Memory B cell (primary cell): ENCODE measurements around the gene SORL1.

Experiments used
- ATAC-seq: fragments of 150-1000 bp; cut with Tn5 transposase; 2 replicates; pipeline ENCODE4 v1.10.0; 2021; ENCODE audit warnings: low read depth, mild to moderate bottlenecking, moderate library complexity
- DNase-seq, 2 donors: peaks; one replicate each; pipeline ENCODE4 v3.0.0; 2022; ENCODE audit warnings: low spot score in 2 of 2
- H3K27ac Mint-ChIP-seq: one replicate; pipeline ENCODE4 v1.8.0; 2022; ENCODE audit warnings: mild to moderate bottlenecking, moderate library complexity, mixed read lengths
- H3K27me3 Mint-ChIP-seq: one replicate; pipeline ENCODE4 v1.8.0; 2022; ENCODE audit warnings: mixed read lengths
- H3K36me3 Mint-ChIP-seq: one replicate; pipeline ENCODE4 v1.8.0; 2022; ENCODE audit warnings: mild to moderate bottlenecking, mixed read lengths
- H3K4me1 Mint-ChIP-seq: one replicate; pipeline ENCODE4 v1.8.0; 2022; ENCODE audit warnings: mixed read lengths
- H3K4me3 Mint-ChIP-seq: one replicate; pipeline ENCODE4 v1.8.0; 2022; ENCODE audit warnings: mild to moderate bottlenecking, moderate library complexity, mixed read lengths
- H3K9me3 Mint-ChIP-seq: one replicate; pipeline ENCODE4 v1.8.0; 2022; ENCODE audit warnings: mixed read lengths

SORL1 gene

DNA sequence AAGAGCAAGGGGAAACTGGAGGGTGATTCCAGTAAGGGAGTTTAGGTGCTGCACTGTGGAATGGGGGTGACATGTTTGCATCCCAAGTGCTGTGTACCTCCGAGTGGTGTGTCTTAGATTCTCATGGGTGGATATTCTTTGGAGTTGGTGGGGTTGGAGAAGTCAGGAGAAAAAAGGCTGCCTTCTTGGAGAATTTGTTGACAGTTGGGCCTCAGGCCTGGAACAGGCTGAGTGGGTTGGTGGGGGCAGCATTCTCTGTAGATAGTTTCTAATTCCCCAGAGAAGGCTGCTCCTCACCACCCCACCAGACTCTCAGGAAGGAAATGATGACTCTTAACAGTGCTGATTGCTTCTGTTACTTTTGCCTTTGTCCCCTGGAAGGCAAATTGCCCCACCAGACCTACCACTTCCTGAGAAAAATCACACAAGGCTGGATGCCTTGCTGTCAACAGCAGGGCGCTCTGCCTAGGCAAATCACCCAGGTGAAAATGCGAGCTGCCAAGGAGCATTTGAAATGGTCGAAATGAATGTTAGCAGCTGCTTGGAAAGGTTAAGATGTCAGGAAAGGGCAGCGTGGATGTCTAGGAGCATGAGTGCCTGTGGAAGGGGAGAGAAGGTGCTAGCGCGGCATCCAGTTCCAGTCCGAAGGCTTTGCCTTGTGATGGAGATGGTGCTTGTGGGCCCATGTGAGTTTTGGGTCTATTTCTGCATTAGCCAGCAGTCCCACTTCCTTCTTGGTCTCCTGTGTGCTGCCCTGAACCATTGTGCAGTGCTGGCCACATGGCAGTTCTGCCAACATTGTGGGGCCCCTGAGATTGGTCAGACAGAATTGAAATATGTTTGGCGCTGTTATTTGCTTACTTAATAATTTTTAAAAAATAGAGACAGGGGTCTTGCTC is 30.4 kb downstream of the SORL1 start:
- peak; percentile 19 to 28 for DNase-seq
- H3K4me1 Mint-ChIP-seq = peaks cover 33% of the 10 kb centered on the region
- H3K36me3 Mint-ChIP-seq = peaks cover 7% of the 10 kb centered on the region

DNA sequence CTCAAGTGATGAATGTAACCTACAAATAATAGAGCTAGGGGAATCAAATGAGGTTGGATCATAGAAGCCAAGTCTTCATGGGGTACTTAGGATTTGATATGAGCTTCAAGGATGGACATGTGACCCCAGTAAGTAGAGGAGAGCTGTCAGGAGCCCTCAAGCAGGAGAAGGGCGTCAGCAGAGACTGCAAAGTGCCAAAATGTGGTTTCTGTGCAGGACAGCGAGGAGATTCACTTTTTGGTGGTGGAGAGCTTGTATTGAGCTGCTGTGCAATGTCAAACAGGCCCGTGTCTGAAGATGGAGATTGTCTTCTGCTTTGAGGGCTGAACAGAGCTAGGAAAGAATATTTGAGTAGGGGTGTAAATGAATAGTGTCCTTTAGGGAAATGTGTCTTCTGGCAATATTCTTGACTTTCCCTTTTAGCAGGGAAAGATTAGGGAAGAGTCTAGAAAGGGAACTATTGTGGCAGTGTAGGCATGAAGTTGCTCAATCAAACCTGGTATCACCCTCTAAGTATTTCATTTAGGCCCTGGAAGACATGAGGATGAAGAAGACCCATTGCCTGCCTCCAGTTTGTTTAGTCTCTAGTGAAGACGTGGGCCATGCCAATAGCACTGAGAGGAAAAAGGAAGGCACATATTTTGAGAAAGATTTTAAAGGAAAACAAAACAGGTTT is 31.8 kb downstream of the SORL1 start:
- Mint-ChIP-seq H3K4me3 (no peak overlapping the region), H3K27me3 (peaks cover 2% of the 10 kb centered on the region), H3K36me3 (peaks cover 11% of the 10 kb centered on the region), H3K9me3 (no peaks in the 10 kb centered on the region), H3K27ac (no peak overlapping the region), H3K4me1 (peaks cover 36% of the 10 kb centered on the region)
- ATAC-seq (no peak), DNase-seq (no peak)

More for the DNA sequence above, 30.4 kb downstream of the SORL1 start:
- H3K4me3 Mint-ChIP-seq = peak overlapping the region; percentile 59
- peak; percentile 89 for ATAC-seq
- peak overlapping the region; percentile 29 for H3K27ac Mint-ChIP-seq
- no peaks in the 10 kb centered on the region for H3K27me3 Mint-ChIP-seq
- H3K9me3 Mint-ChIP-seq = no peaks in the 10 kb centered on the region

DNA sequence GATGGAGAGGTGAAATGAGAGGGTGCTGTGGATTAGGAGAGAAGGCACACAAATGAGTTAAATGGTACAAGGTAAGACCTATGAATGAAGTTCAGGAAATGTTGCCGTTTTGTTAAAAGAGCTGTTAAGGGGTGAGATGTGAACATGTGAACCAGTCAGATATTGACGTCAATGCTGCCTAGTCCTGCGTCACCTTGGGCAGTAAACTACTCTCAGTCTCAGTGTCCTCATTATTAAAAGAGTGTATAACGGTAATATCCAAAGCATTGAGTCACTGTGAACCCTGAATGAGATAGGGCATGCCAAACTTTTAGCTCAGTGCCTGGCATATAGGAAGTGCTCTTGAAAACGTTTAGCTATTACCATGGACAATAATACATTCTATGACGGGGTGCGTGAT is 33.1 kb downstream of the SORL1 start:
- Mint-ChIP-seq H3K27ac (no peak overlapping the region), H3K9me3 (no peaks in the 10 kb centered on the region), H3K4me1 (peaks cover 39% of the 10 kb centered on the region), H3K27me3 (peaks cover 3% of the 10 kb centered on the region), H3K4me3 (no peak overlapping the region), H3K36me3 (peaks cover 17% of the 10 kb centered on the region)
- DNase-seq (no peak), ATAC-seq (no peak)

DNA sequence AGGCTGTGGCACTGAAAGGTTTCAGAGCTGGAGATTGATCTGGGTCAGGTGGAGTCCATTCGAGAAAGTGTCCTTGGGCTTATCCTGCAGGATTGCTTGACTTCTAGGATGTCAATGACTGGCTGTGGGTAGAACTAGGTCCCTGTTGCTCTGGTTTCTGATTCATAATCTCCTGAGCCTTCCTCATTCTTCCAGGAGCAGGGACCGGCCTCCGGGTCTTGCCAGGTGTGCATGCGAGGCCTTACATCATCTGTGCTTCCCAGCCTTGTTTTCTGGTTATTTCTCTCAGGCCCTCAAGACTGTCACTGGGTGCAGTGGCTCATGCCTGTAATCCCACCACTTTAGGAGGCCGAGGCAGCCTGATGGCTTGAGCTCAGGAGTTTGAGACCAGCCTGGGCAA is 33.9 kb downstream of the SORL1 start:
- no peak for ATAC-seq
- H3K36me3 Mint-ChIP-seq = peaks cover 17% of the 10 kb centered on the region

DNA sequence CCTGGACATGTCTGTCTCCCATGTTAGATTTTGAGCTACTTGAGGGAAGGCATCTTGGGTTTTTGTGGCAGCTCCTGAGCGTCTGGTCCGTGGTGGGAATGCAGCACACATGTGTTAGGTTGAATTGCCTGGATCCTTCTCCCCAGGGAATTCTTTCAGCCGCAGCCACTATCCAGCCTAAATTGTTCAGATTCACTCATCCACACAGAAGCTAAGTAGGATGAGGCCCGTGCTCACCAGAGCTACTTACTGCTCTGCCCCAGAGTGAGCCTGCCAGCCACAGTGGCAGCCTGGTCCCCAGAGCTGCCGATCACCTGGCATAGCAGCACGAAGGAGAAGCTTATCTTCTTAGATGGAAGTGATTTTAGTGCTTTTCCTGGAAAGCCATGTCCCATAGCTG is 35.1 kb downstream of the SORL1 start:
- Mint-ChIP-seq H3K36me3 (peaks cover 17% of the 10 kb centered on the region), H3K4me3 (no peak overlapping the region), H3K27ac (no peak overlapping the region), H3K4me1 (peaks cover 34% of the 10 kb centered on the region), H3K27me3 (peaks cover 6% of the 10 kb centered on the region), H3K9me3 (no peaks in the 10 kb centered on the region)
- DNase-seq = no peak
- ATAC-seq = no peak

More for the DNA sequence above, 33.9 kb downstream of the SORL1 start:
- no peak overlapping the region for H3K4me3 Mint-ChIP-seq
- H3K27ac Mint-ChIP-seq = no peak overlapping the region
- peaks cover 41% of the 10 kb centered on the region for H3K4me1 Mint-ChIP-seq
- H3K27me3 Mint-ChIP-seq = peaks cover 6% of the 10 kb centered on the region
- no peaks in the 10 kb centered on the region for H3K9me3 Mint-ChIP-seq
- no peak for DNase-seq

DNA sequence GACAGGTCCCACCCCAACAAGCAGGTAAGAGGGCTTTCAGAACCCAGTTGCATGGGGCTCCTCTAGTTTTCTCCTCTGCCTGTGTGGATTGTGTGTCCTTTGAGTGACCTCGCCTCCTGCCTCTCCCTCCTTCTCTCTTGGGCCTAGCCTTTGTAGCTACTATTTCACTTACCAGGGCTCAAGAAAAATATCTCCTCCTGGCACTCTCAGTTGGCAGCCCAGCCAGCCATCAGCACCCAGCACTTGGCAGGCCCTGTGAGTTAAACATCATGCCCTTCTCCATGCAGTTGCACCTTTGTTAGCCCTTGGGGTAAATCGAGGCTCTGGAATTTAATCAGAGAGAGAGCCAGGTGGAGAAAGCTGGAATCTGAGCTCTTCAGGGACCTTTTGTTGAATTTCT is 36.1 kb downstream of the SORL1 start:
- H3K36me3 Mint-ChIP-seq = peaks cover 17% of the 10 kb centered on the region
- peaks cover 6% of the 10 kb centered on the region for H3K27me3 Mint-ChIP-seq
- ATAC-seq (no peak), DNase-seq (no peak)
- H3K4me1 Mint-ChIP-seq = peaks cover 27% of the 10 kb centered on the region
- H3K27ac Mint-ChIP-seq = peak overlapping the region; percentile 39
- H3K4me3 Mint-ChIP-seq = no peak overlapping the region
- H3K9me3 Mint-ChIP-seq = no peaks in the 10 kb centered on the region

DNA sequence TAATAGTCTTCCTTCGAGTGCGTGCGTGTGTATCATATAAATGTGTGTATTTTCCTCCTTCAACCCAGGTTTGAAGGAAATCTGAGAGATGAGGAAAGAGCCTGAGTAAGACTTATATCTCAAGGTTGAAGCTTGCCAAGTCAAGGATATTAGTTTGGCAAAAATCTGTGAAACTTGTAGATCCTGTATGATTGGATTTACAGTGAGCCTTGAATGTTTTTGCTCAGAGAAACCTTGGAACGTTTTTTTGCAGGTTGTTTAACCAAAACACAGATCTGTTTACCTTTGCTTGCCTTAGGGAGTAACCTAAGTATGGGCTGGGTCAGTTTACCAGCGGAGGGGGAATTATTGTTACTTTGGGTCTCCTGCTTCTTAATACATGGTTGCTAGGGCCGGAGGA is 36.5 kb downstream of the SORL1 start:
- ATAC-seq = no peak
- H3K36me3 Mint-ChIP-seq = peaks cover 17% of the 10 kb centered on the region
- no peak overlapping the region for H3K4me3 Mint-ChIP-seq
- H3K9me3 Mint-ChIP-seq = no peaks in the 10 kb centered on the region
- no peak for DNase-seq
- peaks cover 27% of the 10 kb centered on the region for H3K4me1 Mint-ChIP-seq
- H3K27me3 Mint-ChIP-seq = peaks cover 6% of the 10 kb centered on the region
- peak overlapping the region; percentile 39 for H3K27ac Mint-ChIP-seq

DNA sequence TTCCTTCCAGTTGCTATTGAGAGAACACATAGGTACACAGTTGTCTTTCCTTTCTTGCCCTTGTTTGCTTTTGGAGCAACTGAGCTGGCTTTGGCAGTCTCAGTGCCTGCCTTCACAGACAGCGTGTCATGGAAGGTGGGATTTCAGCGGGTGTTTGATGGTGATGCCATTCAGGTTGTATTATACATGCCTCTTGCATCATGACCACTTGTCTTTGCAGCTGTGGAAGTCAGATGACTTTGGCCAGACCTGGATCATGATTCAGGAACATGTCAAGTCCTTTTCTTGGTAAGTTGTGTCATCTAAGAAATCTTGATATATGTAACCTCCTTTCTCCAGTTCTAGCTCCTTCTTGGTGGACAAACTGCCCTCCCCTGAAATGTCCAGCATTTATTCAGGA is 37.7 kb downstream of the SORL1 start:
- Mint-ChIP-seq H3K36me3 (peaks cover 10% of the 10 kb centered on the region), H3K9me3 (no peaks in the 10 kb centered on the region), H3K27ac (no peak overlapping the region), H3K4me1 (peaks cover 28% of the 10 kb centered on the region), H3K27me3 (peaks cover 6% of the 10 kb centered on the region), H3K4me3 (no peak overlapping the region)
- DNase-seq = no peak
- no peak for ATAC-seq

DNA sequence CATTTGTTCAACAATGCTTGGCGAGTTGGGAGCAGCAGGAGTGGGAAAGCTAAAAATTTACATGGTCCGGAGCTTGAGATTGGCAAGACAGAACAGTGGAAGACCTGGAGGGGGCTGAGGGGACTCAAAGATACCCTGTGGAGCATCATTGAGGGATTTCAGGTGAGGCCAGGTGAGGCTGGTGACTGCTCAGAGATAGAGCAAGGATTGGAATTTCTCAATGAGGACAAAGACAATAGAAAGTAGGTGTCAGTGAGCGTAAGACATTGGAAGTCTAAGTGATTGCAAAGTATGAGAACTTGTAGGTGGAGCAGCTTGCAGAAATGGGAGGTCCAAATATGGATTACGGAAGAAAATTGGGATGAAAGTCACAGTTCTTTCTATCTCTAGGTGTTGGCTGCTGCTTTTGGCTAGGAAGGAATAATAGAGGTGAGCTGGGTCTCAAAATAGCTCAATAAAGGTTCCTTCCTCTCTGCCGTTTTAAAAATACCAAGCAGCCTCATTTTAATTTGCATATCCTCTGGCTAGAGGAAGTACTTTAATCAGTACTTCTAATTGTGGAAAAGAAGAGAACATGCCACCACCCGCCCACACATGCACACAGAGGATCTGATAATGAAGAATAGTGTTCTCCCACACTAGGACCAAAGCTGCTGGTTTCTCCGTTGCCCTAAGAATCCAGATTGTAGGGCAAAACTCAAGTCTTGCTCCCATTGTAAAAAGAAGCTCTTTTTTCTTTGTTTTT is 42.4 kb downstream of the SORL1 start:
- DNase-seq (peak in 1 of 2 donors; percentile 30), ATAC-seq (peak; percentile 99)
- peak overlapping the region; percentile 74 for H3K4me3 Mint-ChIP-seq
- peaks cover 7% of the 10 kb centered on the region for H3K27me3 Mint-ChIP-seq
- H3K9me3 Mint-ChIP-seq = no peaks in the 10 kb centered on the region
- H3K36me3 Mint-ChIP-seq = peaks cover 16% of the 10 kb centered on the region
- H3K4me1 Mint-ChIP-seq = peaks cover 32% of the 10 kb centered on the region
- peak overlapping the region; percentile 67 for H3K27ac Mint-ChIP-seq

DNA sequence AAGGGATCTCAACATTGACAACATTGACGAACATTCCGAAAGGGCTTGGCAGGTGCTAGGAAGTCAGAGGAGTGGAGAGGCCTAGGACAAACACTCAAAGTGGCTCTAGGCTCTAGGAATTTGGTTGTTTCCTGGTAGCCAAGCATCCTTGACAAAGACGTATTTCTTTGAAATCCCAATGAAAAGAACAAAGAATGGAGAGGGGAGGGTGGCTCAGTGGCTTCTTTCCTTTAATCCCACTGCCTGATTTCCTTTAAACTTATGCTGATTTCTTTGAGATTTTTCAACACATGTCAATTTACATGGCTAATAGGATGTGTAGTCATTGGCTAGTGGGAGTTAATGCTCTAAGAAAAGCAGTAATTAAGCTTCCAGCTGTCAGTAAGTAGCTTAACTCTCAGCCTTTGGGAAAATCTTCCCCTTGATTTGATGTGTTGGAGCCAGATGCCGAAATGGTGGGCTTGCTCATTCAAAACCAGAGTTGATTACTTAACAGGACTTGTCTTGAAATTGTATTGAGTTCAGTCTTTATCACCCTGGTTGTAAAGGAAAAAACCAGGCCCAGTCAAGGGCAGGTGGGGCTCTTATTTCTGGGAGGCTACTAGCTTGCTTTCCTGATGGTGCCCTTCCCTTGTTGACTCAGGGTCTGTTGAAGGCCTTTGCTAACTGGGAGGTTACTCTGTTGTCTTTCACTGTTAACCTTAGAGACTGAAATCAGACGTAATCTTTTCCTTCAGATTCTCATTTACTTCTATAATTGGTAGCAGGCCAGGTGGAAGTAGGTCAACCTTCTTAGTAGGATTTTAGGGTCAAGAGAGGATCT is 45.3 kb downstream of the SORL1 start:
- DNase-seq (no peak), ATAC-seq (no peak)
- Mint-ChIP-seq H3K9me3 (peaks cover 3% of the 10 kb centered on the region), H3K4me1 (peaks cover 28% of the 10 kb centered on the region), H3K27me3 (peaks cover 2% of the 10 kb centered on the region), H3K4me3 (no peak overlapping the region), H3K36me3 (peaks cover 18% of the 10 kb centered on the region), H3K27ac (no peak overlapping the region)

DNA sequence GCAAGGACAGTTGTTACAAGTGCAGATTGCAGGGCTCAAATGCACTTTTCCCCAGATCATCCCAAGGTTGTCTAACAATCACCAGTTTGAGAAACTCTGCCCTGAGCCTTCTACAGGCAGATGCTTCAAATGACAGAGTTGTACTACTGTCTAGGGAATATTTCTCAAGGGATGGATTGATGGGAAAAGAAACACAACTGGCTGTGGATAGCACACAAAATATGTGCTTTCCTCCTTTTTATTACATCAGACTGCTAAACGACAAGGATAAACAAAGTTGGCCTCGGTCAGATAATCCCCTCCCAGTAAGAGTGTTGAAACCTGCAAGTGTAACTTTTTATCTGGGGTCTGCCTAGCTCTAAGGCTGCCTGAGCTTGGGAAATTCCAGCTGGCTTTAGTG is 47.3 kb downstream of the SORL1 start:
- H3K4me1 Mint-ChIP-seq = peaks cover 19% of the 10 kb centered on the region
- peaks cover 20% of the 10 kb centered on the region for H3K36me3 Mint-ChIP-seq
- H3K27me3 Mint-ChIP-seq = peaks cover 2% of the 10 kb centered on the region
- no peak for DNase-seq
- no peak for ATAC-seq
- no peak overlapping the region for H3K4me3 Mint-ChIP-seq
- peaks cover 3% of the 10 kb centered on the region for H3K9me3 Mint-ChIP-seq
- H3K27ac Mint-ChIP-seq = no peak overlapping the region

DNA sequence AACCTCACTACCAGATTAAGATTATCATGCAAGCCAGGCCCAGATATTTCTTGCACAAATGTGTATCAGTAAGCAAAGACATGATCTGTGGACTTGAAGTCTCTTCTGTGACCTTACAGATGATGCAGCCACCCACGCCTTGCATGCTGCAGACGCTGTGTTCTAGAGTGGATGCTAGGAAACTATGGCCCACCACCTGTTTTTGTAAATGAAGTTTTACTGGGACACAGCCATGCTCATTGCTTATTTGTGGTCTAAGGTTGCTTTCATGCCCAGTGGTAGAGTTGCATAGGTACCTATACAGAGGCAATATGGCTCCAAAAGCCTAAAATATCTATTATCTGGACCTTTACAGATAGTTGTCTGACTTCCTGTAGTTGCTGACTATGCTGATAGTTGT is 48.2 kb downstream of the SORL1 start:
- Mint-ChIP-seq H3K27ac (no peak overlapping the region), H3K27me3 (peaks cover 2% of the 10 kb centered on the region), H3K4me3 (no peak overlapping the region), H3K9me3 (peaks cover 5% of the 10 kb centered on the region), H3K4me1 (peaks cover 12% of the 10 kb centered on the region), H3K36me3 (peaks cover 20% of the 10 kb centered on the region)
- ATAC-seq (no peak), DNase-seq (no peak)

DNA sequence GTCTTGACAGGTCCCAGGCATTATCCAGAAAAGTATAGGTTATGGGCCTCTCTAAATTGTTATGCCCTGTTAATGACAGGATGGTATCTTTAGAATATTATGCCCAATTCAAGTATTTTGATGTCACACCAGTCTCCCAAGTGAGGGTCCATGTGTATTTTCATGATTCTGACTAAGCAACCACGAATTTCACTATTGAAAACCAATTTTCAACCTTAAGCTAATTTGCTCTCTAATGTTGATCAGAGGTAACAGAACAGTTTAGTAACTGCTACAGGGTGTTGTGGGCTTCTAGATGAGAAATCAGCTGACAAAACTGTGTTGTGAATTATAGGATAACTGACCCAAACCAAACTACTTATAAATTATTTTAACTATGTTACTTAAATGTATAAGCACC is 48.6 kb downstream of the SORL1 start:
- Mint-ChIP-seq H3K27me3 (peaks cover 2% of the 10 kb centered on the region), H3K9me3 (peaks cover 7% of the 10 kb centered on the region), H3K27ac (no peak overlapping the region), H3K36me3 (peaks cover 20% of the 10 kb centered on the region), H3K4me3 (no peak overlapping the region), H3K4me1 (peaks cover 7% of the 10 kb centered on the region)
- DNase-seq (no peak), ATAC-seq (no peak)
